Nephron (organoid): ENCODE data around the gene TRPV2.

Experiments used
- H3K27ac Mint-ChIP-seq, 3 experiments: 2 replicates each; pipeline ENCODE4 v1.8.0; 2020; ENCODE audit warnings: mixed read lengths in 3 of 3, mild to moderate bottlenecking in 2 of 3, moderate library complexity in 1 of 3
- H3K27me3 Mint-ChIP-seq: 2 replicates; pipeline ENCODE4 v1.8.0; 2021; ENCODE audit warnings: low read depth, mild to moderate bottlenecking, moderate library complexity, mixed read lengths
- H3K36me3 Mint-ChIP-seq: 2 replicates; pipeline ENCODE4 v1.8.0; 2020; ENCODE audit warnings: low read depth, mixed read lengths
- H3K4me1 Mint-ChIP-seq: 2 replicates; pipeline ENCODE4 v1.8.0; 2020; ENCODE audit warnings: mixed read lengths
- H3K4me3 Mint-ChIP-seq, 3 experiments: 2 replicates each; pipeline ENCODE4 v1.8.0; 2020; ENCODE audit warnings: mild to moderate bottlenecking in 3 of 3, mixed read lengths in 3 of 3, moderate library complexity in 2 of 3
- H3K9me3 Mint-ChIP-seq: 2 replicates; pipeline ENCODE4 v1.8.0; 2020; ENCODE audit warnings: mixed read lengths
- TF ChIP-seq, protein P1 (sequence below), 3 experiments: fragments of 200-600 bp; sonication (generic); IDR thresholded peaks; one replicate each; pipeline ENCODE4 v1.5.0; 2021; ENCODE audit warnings: antibody characterized with exemption in 3 of 3; ENCODE audit not compliant: unreplicated experiment in 3 of 3

TRPV2 gene

GRCh38 chr17:16455997-16456741, 40.8 kb downstream of the TRPV2 start:
- peaks cover 3% of the 10 kb centered on the region for H3K27me3 Mint-ChIP-seq
- H3K4me1 Mint-ChIP-seq: peaks cover 7% of the 10 kb centered on the region
- peaks cover 2% of the 10 kb centered on the region for H3K36me3 Mint-ChIP-seq
- TF ChIP-seq, protein P1, sequence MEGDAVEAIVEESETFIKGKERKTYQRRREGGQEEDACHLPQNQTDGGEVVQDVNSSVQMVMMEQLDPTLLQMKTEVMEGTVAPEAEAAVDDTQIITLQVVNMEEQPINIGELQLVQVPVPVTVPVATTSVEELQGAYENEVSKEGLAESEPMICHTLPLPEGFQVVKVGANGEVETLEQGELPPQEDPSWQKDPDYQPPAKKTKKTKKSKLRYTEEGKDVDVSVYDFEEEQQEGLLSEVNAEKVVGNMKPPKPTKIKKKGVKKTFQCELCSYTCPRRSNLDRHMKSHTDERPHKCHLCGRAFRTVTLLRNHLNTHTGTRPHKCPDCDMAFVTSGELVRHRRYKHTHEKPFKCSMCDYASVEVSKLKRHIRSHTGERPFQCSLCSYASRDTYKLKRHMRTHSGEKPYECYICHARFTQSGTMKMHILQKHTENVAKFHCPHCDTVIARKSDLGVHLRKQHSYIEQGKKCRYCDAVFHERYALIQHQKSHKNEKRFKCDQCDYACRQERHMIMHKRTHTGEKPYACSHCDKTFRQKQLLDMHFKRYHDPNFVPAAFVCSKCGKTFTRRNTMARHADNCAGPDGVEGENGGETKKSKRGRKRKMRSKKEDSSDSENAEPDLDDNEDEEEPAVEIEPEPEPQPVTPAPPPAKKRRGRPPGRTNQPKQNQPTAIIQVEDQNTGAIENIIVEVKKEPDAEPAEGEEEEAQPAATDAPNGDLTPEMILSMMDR (IDR thresholded peaks at IDR 0.05; ENCODE audit: unreplicated experiment in 3 of 3): no peak
- no peak overlapping the region for H3K27ac Mint-ChIP-seq
- no peak overlapping the region for H3K4me3 Mint-ChIP-seq
- H3K9me3 Mint-ChIP-seq: no peaks in the 10 kb centered on the region

DNA sequence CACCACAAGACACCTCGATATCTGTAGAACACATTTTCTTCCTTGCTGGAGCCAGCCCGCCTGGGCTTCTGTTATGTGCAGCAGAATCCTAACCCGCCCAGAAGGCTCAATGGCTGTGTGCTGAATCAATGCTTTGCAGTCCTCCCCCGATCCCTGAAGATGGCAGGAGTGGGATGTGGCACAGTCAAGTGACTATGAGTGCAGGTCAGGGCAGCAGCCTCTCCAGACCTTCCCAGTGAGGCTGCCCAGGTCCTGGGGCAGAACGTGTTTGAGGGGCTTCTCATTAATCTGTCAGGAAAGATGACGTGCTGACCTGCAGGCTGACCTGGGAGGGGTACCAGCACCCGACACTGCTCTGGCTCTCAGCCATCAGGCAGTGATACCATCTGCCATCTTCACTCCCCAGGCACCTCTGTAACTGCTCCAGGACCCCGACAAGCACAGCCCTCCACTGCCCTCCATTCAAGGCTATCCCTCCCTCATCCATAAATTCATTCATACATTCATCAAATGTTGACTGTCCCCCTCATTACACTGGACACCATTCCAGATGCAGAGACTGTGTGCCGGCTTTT, 41.5 kb downstream of the TRPV2 start:
- Mint-ChIP-seq H3K9me3 (no peaks in the 10 kb centered on the region), H3K27me3 (peaks cover 3% of the 10 kb centered on the region), H3K36me3 (peaks cover 6% of the 10 kb centered on the region), H3K27ac (no peak overlapping the region), H3K4me3 (no peak overlapping the region), H3K4me1 (peaks cover 7% of the 10 kb centered on the region)
- TF ChIP-seq, protein P1 (IDR thresholded peaks at IDR 0.05; ENCODE audit: unreplicated experiment in 3 of 3): no peak

DNA sequence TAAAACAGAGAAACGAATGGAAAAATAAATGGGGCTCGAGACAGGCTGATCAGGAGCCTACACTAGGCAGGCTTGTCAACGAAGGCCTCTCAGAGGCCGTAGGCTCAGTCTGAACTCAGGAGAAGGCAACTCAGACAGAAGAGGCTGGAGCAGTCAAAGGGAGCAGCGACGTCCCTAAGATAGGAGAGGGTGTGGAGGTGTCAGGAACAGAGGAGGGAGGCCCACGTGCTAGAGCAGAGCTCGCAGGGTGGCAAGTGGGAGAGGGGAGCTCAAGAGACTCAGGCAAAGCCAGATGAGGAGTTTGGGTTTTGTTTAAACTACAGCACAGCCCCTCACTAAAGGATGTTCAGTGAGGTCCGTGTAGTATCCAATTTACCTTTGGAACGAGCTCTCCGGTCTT, 43.9 kb downstream of the TRPV2 start:
- H3K27ac Mint-ChIP-seq: no peak overlapping the region
- no peak overlapping the region for H3K4me3 Mint-ChIP-seq
- TF ChIP-seq, protein P1 (IDR thresholded peaks at IDR 0.05; ENCODE audit: unreplicated experiment in 3 of 3): no peak
- peaks cover 3% of the 10 kb centered on the region for H3K27me3 Mint-ChIP-seq
- H3K4me1 Mint-ChIP-seq: peaks cover 7% of the 10 kb centered on the region
- no peaks in the 10 kb centered on the region for H3K9me3 Mint-ChIP-seq
- H3K36me3 Mint-ChIP-seq: peaks cover 6% of the 10 kb centered on the region

DNA sequence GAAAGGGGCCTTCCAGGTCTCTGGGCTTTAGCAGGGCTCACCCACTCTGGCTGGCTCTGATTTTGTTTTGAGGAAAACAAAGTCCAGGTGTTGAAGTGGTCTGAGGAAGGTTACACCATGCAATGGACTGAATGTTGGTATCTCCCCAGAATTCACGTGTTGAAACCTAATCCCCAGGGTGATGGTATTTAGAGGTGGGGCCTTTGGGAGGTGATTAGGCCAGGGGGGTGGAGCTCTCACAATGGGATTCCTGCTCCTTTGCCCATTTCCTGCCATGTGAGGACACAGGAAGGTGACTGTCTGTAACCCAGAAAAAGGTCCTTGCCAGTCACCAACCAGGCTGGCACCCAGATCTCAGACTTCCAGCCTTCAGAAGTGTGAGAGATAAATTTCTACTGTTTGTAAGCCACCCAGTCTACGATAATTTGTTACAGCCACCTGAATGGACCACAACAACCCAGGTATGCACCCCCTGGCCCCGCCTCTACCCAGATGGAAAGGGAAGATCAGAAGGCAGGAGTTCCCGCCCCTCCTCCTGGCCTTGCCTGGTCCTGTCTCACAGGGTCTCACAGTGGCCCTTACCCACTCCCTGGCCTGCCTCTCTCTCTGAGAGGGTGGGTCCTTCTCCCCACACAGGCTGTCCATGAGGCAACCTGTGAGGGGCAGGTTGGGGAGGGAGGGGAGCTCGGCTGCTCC, 44.6 kb downstream of the TRPV2 start:
- no peak overlapping the region for H3K27ac Mint-ChIP-seq
- H3K36me3 Mint-ChIP-seq: peaks cover 6% of the 10 kb centered on the region
- TF ChIP-seq, protein P1 (IDR thresholded peaks at IDR 0.05; ENCODE audit: unreplicated experiment in 3 of 3): no peak
- H3K9me3 Mint-ChIP-seq: no peaks in the 10 kb centered on the region
- no peak overlapping the region for H3K4me3 Mint-ChIP-seq
- H3K27me3 Mint-ChIP-seq: peaks cover 3% of the 10 kb centered on the region
- peaks cover 7% of the 10 kb centered on the region for H3K4me1 Mint-ChIP-seq

GRCh38 chr17:16460796-16461605, 45.6 kb downstream of the TRPV2 start:
- Mint-ChIP-seq H3K27me3 (peaks cover 3% of the 10 kb centered on the region), H3K9me3 (no peaks in the 10 kb centered on the region), H3K27ac (no peak overlapping the region), H3K4me3 (no peak overlapping the region), H3K4me1 (peaks cover 7% of the 10 kb centered on the region), H3K36me3 (peaks cover 6% of the 10 kb centered on the region)
- TF ChIP-seq, protein P1 (IDR thresholded peaks at IDR 0.05; ENCODE audit: unreplicated experiment in 3 of 3): no peak
